RCC 7860 (cell line): ENCODE results near the gene DHX30.

ENCODE experiments used
- DNase-seq: peaks from one replicate; pipeline ENCODE4 v3.0.0-alpha.2; 2015; ENCODE audit warnings: low spot score
- FAIRE-seq: peaks from 2 replicates; lab custom pipeline; 2012; peaks lifted over from hg19 to GRCh38; lab: Jason Lieb, UNC

Gene DHX30

GRCh38 chr3:47852604-47853602 is 50.0 kb downstream of the DHX30 start:
- no peak for FAIRE-seq
- DNase-seq: no peak

GRCh38 chr3:47854267-47854666 is 51.3 kb downstream of the DHX30 start:
- DNase-seq (no peak), FAIRE-seq (no peak)

GRCh38 chr3:47854720-47855455 is 52.0 kb downstream of the DHX30 start:
- no peak for FAIRE-seq
- DNase-seq: no peak

GRCh38 chr3:47855461-47856383 is 52.8 kb downstream of the DHX30 start:
- FAIRE-seq (no peak), DNase-seq (no peak)

GRCh38 chr3:47856669-47857068 is 53.7 kb downstream of the DHX30 start:
- DNase-seq (no peak), FAIRE-seq (no peak)

- DNase-seq: no peak
- FAIRE-seq: no peak
Measured at GRCh38 chr3:47857151-47857550, 54.2 kb downstream of the DHX30 start.

- no peak for DNase-seq
- no peak for FAIRE-seq
Measured at GRCh38 chr3:47859956-47860605, 57.1 kb downstream of the DHX30 start.

GRCh38 chr3:47863391-47864128 is 60.6 kb downstream of the DHX30 start:
- FAIRE-seq (no peak), DNase-seq (no peak)

- DNase-seq (no peak), FAIRE-seq (no peak)
Measured at GRCh38 chr3:47865192-47865591, 62.3 kb downstream of the DHX30 start.

- no peak for DNase-seq
- FAIRE-seq: no peak
Measured at GRCh38 chr3:47867451-47868044, 64.6 kb downstream of the DHX30 start.

GRCh38 chr3:47868306-47868705 is 65.4 kb downstream of the DHX30 start:
- FAIRE-seq (no peak), DNase-seq (no peak)

GRCh38 chr3:47870156-47870555 is 67.2 kb downstream of the DHX30 start:
- DNase-seq (no peak), FAIRE-seq (no peak)

- FAIRE-seq: no peak
- no peak for DNase-seq
Measured at GRCh38 chr3:47870702-47871260, 67.8 kb downstream of the DHX30 start.

GRCh38 chr3:47871389-47871788 is 68.5 kb downstream of the DHX30 start:
- no peak for DNase-seq
- no peak for FAIRE-seq

GRCh38 chr3:47872916-47873315 is 70.0 kb downstream of the DHX30 start:
- DNase-seq: no peak
- FAIRE-seq: no peak

GRCh38 chr3:47874438-47874837 is 71.5 kb downstream of the DHX30 start:
- FAIRE-seq: no peak

GRCh38 chr3:47874913-47875312 is 72.0 kb downstream of the DHX30 start:
- FAIRE-seq (no peak), DNase-seq (no peak)

More at GRCh38 chr3:47874438-47874837, 71.5 kb downstream of the DHX30 start:
- no peak for DNase-seq

GRCh38 chr3:47877290-47877689 is 74.4 kb downstream of the DHX30 start:
- no peak for DNase-seq
- FAIRE-seq: no peak

- no peak for FAIRE-seq
- no peak for DNase-seq
Measured at GRCh38 chr3:47877719-47878118, 74.8 kb downstream of the DHX30 start.
